ENCODE measurements around the gene KIF22. TPM values are rescaled to one million over a fixed set of nuclear protein-coding genes. Genes with fewer than 3 reads are reported as not detected.
A peak's percentile ranks its signal among the peaks of the same experiment; 100 is the strongest.

KIF22 gene
- total and polyA plus RNA-seq, 9 of the 15 experiments (the other 6 are each of a cell fraction or from before 2014, with no cell fraction given), result 8.7 to 232 (median 131) TPM

- TF ChIP-seq ATF3 (IDR thresholded peaks at IDR 0.05), result peak; percentile 91
- TF ChIP-seq ATF3 (CRISPR knock-in tag; conservative IDR thresholded peaks at IDR 0.05), result no peak
- no peak for TF ChIP-seq KLF6 (CRISPR knock-in tag; IDR thresholded peaks at IDR 0.05; ENCODE audit: borderline replicate concordance)
- TF ChIP-seq ZKSCAN3 (CRISPR knock-in tag; IDR thresholded peaks at IDR 0.05), result no peak
- TF ChIP-seq ZNF212 (CRISPR knock-in tag; IDR thresholded peaks at IDR 0.05), result no peak
- TF ChIP-seq ZBTB9 (CRISPR knock-in tag; IDR thresholded peaks at IDR 0.05), result no peak
- TF ChIP-seq EWSR1 (IDR thresholded peaks at IDR 0.05; ENCODE audit: borderline replicate concordance, low read depth, partially characterized antibody), result no peak
- TF ChIP-seq HSF4 (CRISPR knock-in tag; IDR thresholded peaks at IDR 0.05; ENCODE audit: borderline replicate concordance), result no peak
- TF ChIP-seq IRF2 (CRISPR knock-in tag; IDR thresholded peaks at IDR 0.05), result no peak
- no peak for TF ChIP-seq KLF13 (tag; IDR thresholded peaks at IDR 0.05; ENCODE audit: borderline replicate concordance, low read depth)
- no peak for TF ChIP-seq ZNF511 (CRISPR knock-in tag; IDR thresholded peaks at IDR 0.05)
- peak; percentile 73 for TF ChIP-seq ATF7 (IDR thresholded peaks at IDR 0.05)
- no peak for TF ChIP-seq NCOA4 (IDR thresholded peaks at IDR 0.05; ENCODE audit: partially characterized antibody)
- no peak for TF ChIP-seq SMARCA5 (IDR thresholded peaks at IDR 0.05)
- TF ChIP-seq PHF8 (IDR thresholded peaks at IDR 0.05; ENCODE audit: borderline replicate concordance, low read length), result no peak
- no peak for TF ChIP-seq AFF1 (IDR thresholded peaks at IDR 0.05; ENCODE audit: low read depth in 1 of 2, partially characterized antibody in 2 of 2)
- no peak for TF ChIP-seq CGGBP1 (CRISPR knock-in tag; IDR thresholded peaks at IDR 0.05)
- TF ChIP-seq COPS2 (conservative IDR thresholded peaks at IDR 0.05), result no peak
- no peak for TF ChIP-seq RFX7 (CRISPR knock-in tag; IDR thresholded peaks at IDR 0.05)
- TF ChIP-seq ZNF717 (CRISPR knock-in tag; IDR thresholded peaks at IDR 0.05), result no peak
- TF ChIP-seq CREB3L1 (IDR thresholded peaks at IDR 0.05; ENCODE audit: borderline replicate concordance, low read depth), result no peak
These were observed 32.5 kb upstream of the KIF22 start (continued) for GRCh38 chr16:29757950-29758466.

Measured in K562 (cell line).